ENCODE measurements around the gene SYT1. TPM values are rescaled to one million over a fixed set of nuclear protein-coding genes. Genes with fewer than 3 reads are reported as not detected.

Gene SYT1
- total RNA-seq, 2 experiments from 2014 or later = not detected

DNA sequence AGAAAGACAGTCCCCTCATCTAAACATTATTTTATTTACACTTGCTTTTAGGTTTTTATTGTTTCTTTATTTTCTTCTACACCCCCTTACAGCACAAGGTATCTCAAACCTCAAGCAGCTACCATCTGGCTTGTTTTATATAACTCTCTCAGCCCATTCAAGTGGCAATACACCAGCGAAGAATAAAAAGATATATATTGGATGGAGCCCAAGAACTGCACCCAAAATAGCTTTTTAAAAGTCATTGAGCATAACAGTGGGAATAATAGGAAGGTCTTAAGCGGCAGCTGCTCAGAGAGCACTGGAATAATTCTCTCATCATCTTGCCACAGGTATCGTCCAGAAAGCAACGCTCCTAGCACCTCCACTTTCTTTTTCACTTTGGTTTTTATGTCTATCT lies 322.5 kb downstream of the SYT1 start:
- no peak overlapping the region for H3K27ac Mint-ChIP-seq
- ChIA-PET CTCF (no interaction called here), POLR2A (no interaction called here)
- DNase-seq = no peak
- H3K9me3 Mint-ChIP-seq = no peaks in the 10 kb centered on the region
- Histone ChIP-seq H3K27me3 (ENCODE audit: control insufficient read depth in 1 of 2, insufficient read depth in 2 of 2, low read length in 2 of 2) (no peaks in the 10 kb centered on the region), H3K4me1 (ENCODE audit: insufficient read depth, low read length) (no peaks in the 10 kb centered on the region), H3K27ac (ENCODE audit: low read depth in 1 of 2, low read length in 2 of 2) (no peak overlapping the region), H3K36me3 (ENCODE audit: insufficient read depth, low read length) (no peaks in the 10 kb centered on the region), H3K9me3 (ENCODE audit: control insufficient read depth in 1 of 2, insufficient read depth in 1 of 2, low read length in 2 of 2) (no peaks in the 10 kb centered on the region), H3K4me3 (ENCODE audit: low read length) (no peak overlapping the region)
- TF ChIP-seq, protein P1, sequence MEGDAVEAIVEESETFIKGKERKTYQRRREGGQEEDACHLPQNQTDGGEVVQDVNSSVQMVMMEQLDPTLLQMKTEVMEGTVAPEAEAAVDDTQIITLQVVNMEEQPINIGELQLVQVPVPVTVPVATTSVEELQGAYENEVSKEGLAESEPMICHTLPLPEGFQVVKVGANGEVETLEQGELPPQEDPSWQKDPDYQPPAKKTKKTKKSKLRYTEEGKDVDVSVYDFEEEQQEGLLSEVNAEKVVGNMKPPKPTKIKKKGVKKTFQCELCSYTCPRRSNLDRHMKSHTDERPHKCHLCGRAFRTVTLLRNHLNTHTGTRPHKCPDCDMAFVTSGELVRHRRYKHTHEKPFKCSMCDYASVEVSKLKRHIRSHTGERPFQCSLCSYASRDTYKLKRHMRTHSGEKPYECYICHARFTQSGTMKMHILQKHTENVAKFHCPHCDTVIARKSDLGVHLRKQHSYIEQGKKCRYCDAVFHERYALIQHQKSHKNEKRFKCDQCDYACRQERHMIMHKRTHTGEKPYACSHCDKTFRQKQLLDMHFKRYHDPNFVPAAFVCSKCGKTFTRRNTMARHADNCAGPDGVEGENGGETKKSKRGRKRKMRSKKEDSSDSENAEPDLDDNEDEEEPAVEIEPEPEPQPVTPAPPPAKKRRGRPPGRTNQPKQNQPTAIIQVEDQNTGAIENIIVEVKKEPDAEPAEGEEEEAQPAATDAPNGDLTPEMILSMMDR (IDR thresholded peaks at IDR 0.05) = no peak
- no peak overlapping the region for H3K4me3 Mint-ChIP-seq
- no peaks in the 10 kb centered on the region for H3K4me1 Mint-ChIP-seq (ENCODE audit: low read depth)
- no peak for ATAC-seq (ENCODE audit: poor library complexity)
- no peaks in the 10 kb centered on the region for H3K36me3 Mint-ChIP-seq (ENCODE audit: low read depth)
- H3K27me3 Mint-ChIP-seq = no peaks in the 10 kb centered on the region
- intact Hi-C loops (cut with DNase I, micrococcal nuclease) = no loop called here

DNA sequence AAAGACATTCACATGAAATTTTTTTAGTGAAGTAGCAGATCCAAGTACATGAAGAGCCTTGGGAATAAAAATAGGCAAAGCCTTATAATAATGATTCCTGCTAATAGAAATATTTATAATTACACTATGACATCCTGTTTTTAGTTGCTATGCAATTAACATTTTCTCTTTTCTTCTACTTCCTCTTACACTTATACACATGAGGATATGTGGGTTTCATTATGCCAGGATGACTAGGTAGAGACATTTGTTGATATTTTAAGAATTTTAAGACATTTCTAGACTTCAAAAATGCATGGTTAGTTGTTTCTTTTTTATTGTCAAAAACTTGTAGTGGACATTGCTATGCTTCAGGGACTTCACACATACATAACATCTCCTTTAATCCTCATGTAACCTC lies 326.8 kb downstream of the SYT1 start:
- no peaks in the 10 kb centered on the region for H3K4me1 ChIP-seq (ENCODE audit: insufficient read depth, low read length)
- Mint-ChIP-seq H3K4me1 (ENCODE audit: low read depth) (no peaks in the 10 kb centered on the region), H3K9me3 (no peaks in the 10 kb centered on the region), H3K4me3 (no peak overlapping the region), H3K27me3 (no peaks in the 10 kb centered on the region), H3K27ac (no peak overlapping the region), H3K36me3 (ENCODE audit: low read depth) (no peaks in the 10 kb centered on the region)
- intact Hi-C loops (cut with DNase I, micrococcal nuclease) = no loop called here
- POLR2A ChIA-PET = no interaction called here
- ATAC-seq (ENCODE audit: poor library complexity) (no peak), DNase-seq (no peak)
- no peak overlapping the region for H3K4me3 ChIP-seq (ENCODE audit: low read length)
- TF ChIP-seq, protein P1 (IDR thresholded peaks at IDR 0.05) = no peak
- no peak overlapping the region for H3K27ac ChIP-seq (ENCODE audit: low read depth in 1 of 2, low read length in 2 of 2)
- CTCF ChIA-PET = no interaction called here
- H3K9me3 ChIP-seq (ENCODE audit: control insufficient read depth in 1 of 2, insufficient read depth in 1 of 2, low read length in 2 of 2) = no peaks in the 10 kb centered on the region
- no peaks in the 10 kb centered on the region for H3K27me3 ChIP-seq (ENCODE audit: control insufficient read depth in 1 of 2, insufficient read depth in 2 of 2, low read length in 2 of 2)
- H3K36me3 ChIP-seq (ENCODE audit: insufficient read depth, low read length) = no peaks in the 10 kb centered on the region

DNA sequence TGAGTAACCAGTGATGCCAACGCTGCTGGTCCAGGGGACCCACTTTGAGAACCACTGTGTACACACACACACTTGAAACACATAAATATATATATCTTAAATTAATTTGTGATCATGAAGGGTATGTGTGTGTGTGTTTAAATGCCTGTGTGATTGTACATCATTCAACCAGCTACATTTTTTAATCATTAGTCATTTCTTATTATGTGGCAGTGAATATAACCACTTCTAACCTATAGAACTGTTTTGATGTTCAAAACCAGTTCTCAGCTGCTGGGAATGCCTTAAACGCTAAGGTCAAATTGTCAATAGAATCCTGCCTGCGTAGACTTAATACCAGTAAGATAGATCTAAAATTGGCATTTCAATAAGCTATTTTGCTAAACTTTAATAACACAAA lies 330.0 kb downstream of the SYT1 start:
- DNase-seq = no peak
- Histone ChIP-seq H3K36me3 (ENCODE audit: insufficient read depth, low read length) (no peaks in the 10 kb centered on the region), H3K27me3 (ENCODE audit: control insufficient read depth in 1 of 2, insufficient read depth in 2 of 2, low read length in 2 of 2) (no peaks in the 10 kb centered on the region), H3K9me3 (ENCODE audit: control insufficient read depth in 1 of 2, insufficient read depth in 1 of 2, low read length in 2 of 2) (no peaks in the 10 kb centered on the region), H3K4me3 (ENCODE audit: low read length) (no peak overlapping the region), H3K27ac (ENCODE audit: low read depth in 1 of 2, low read length in 2 of 2) (no peak overlapping the region), H3K4me1 (ENCODE audit: insufficient read depth, low read length) (no peaks in the 10 kb centered on the region)
- Mint-ChIP-seq H3K27ac (no peak overlapping the region), H3K27me3 (no peaks in the 10 kb centered on the region), H3K4me1 (ENCODE audit: low read depth) (no peaks in the 10 kb centered on the region), H3K4me3 (no peak overlapping the region), H3K36me3 (ENCODE audit: low read depth) (no peaks in the 10 kb centered on the region), H3K9me3 (no peaks in the 10 kb centered on the region)
- intact Hi-C loops (cut with DNase I, micrococcal nuclease) = no loop called here
- ChIA-PET CTCF (no interaction called here), POLR2A (no interaction called here)
- no peak for ATAC-seq (ENCODE audit: poor library complexity)
- TF ChIP-seq, protein P1 (IDR thresholded peaks at IDR 0.05) = no peak
